Measurements from ENCODE around the gene NRF1.

- no peak for TF ChIP-seq POLR2AphosphoS5 (IDR thresholded peaks at IDR 0.05; ENCODE audit: low read depth, low read length)
- TF ChIP-seq POLR2A (IDR thresholded peaks at IDR 0.05; ENCODE audit: low read depth, low read length), result no peak
Observed at GRCh38 chr7:129748356-129749109, 137.0 kb downstream of the NRF1 start.
